T-cell (primary cell): Measurements from ENCODE around the gene GRHL1. TPM values are rescaled to one million over a fixed set of nuclear protein-coding genes. Genes with fewer than 3 reads are reported as not detected.

ENCODE experiments used
- ATAC-seq, 4 experiments: fragments of 200-7000 bp in 3 of 4; fragments of 150-1000 bp in 1 of 4; cut with Tn5 transposase; replicated peaks in 1 of 4; 1 replicate in 3 of 4; 2 replicates in 1 of 4; pipeline ENCODE4 v1.10.0; 2021; ENCODE audit warnings: moderate library complexity in 3 of 4, mild to moderate bottlenecking in 2 of 4, moderate number of reproducible peaks in 1 of 4
- CTCF ChIA-PET, 2 donors: fragments of 300-600 bp; sonication (Branson Sonifier 250); formaldehyde crosslinking; loops; one replicate each; lab custom pipeline; 2022; ENCODE audit warnings: antibody characterized with exemption in 2 of 2; lab: Charles Lee
- POLR2A ChIA-PET, 2 donors: fragments of 300-600 bp; sonication (Branson Sonifier 250); formaldehyde crosslinking; loops; one replicate each; lab custom pipeline; 2022; ENCODE audit warnings: antibody characterized with exemption in 2 of 2; lab: Charles Lee
- DNase-seq, 35 experiments: peaks; one replicate each; pipeline versions ENCODE4 v3.0.0 to v3.0.0-alpha.2; 2013 to 2023
- H3K27ac ChIP-seq: one replicate; pipeline ENCODE4 v1.5.1; 2013; ENCODE audit warnings: low read length
- H3K27me3 ChIP-seq, 2 experiments: replicated peaks in 1 of 2; 1 replicate in 1 of 2; 2 replicates in 1 of 2; pipeline versions ENCODE4 v1.6.1 to v1.7.0; 2013; ENCODE audit warnings: low read length in 1 of 2, mixed read lengths in 1 of 2; ENCODE audit not compliant: control insufficient read depth in 2 of 2, insufficient read depth in 2 of 2; ENCODE audit errors: extremely low read depth in 1 of 2
- H3K36me3 ChIP-seq, 2 donors: 1 replicate in 1 of 2; 2 replicates in 1 of 2; pipeline versions ENCODE4 v1.6.1 to v1.7.0; 2013; ENCODE audit warnings: low read length in 1 of 2; ENCODE audit not compliant: control insufficient read depth in 2 of 2, insufficient read depth in 1 of 2; ENCODE audit errors: extremely low read depth in 1 of 2
- H3K4me1 ChIP-seq, 2 experiments: 1 replicate in 1 of 2; 2 replicates in 1 of 2; pipeline versions ENCODE4 v1.6.1 to v1.7.0; 2013; ENCODE audit warnings: low read length in 2 of 2, mixed read lengths in 1 of 2; ENCODE audit not compliant: insufficient read depth in 2 of 2, control insufficient read depth in 1 of 2; ENCODE audit errors: extremely low read depth in 1 of 2
- H3K4me3 ChIP-seq, 2 donors: 1 replicate in 1 of 2; 2 replicates in 1 of 2; pipeline versions ENCODE4 v1.5.1 to v1.7.0; 2013; ENCODE audit warnings: mild to moderate bottlenecking in 2 of 2, low read length in 1 of 2, moderate library complexity in 1 of 2; ENCODE audit not compliant: control insufficient read depth in 1 of 2; ENCODE audit errors: extremely low read depth in 1 of 2
- H3K9me3 ChIP-seq: 2 replicates; pipeline ENCODE4 v1.7.0; 2013
- H3K27ac Mint-ChIP-seq, 2 donors: one replicate each; pipeline ENCODE4 v1.8.0; 2020 to 2021; ENCODE audit warnings: mild to moderate bottlenecking in 2 of 2, mixed read lengths in 2 of 2
- H3K27me3 Mint-ChIP-seq, 2 donors: one replicate each; pipeline ENCODE4 v1.8.0; 2021 to 2022; ENCODE audit warnings: mixed read lengths in 2 of 2
- H3K36me3 Mint-ChIP-seq: one replicate; pipeline ENCODE4 v1.8.0; 2021; ENCODE audit warnings: mixed read lengths
- H3K4me1 Mint-ChIP-seq, 3 donors: one replicate each; pipeline ENCODE4 v1.8.0; 2020 to 2022; ENCODE audit warnings: mixed read lengths in 3 of 3, mild to moderate bottlenecking in 1 of 3
- H3K4me3 Mint-ChIP-seq, 3 donors: one replicate each; pipeline ENCODE4 v1.8.0; 2020 to 2022; ENCODE audit warnings: mild to moderate bottlenecking in 3 of 3, mixed read lengths in 3 of 3, moderate library complexity in 3 of 3
- H3K9me3 Mint-ChIP-seq, 3 donors: one replicate each; pipeline ENCODE4 v1.8.0; 2020 to 2022; ENCODE audit warnings: mixed read lengths in 3 of 3
- WGBS: methylation state at CpG from one replicate; pipeline ENCODE4 v1.1.5; 2013; ENCODE audit warnings: missing lambda C conversion rate; ENCODE audit not compliant: insufficient coverage; 5-methylcytosine and 5-hydroxymethylcytosine counted together
- total RNA-seq, 35 experiments: library from RNA in 6 of 35; stranded (reverse) in 6 of 35; fragments of 120-200 nt in 1 of 35; gene quantifications; one replicate each; pipeline versions ENCODE4 v1.2.1 to v1.2.4 and lab custom pipeline; 2013 to 2026

The GRHL1 gene
- total RNA-seq, 5 donors from 2014 or later (not counting 1 experiment from before 2014, with no cell fraction given) = 0.07 to 0.61 (median 0.43) TPM

DNA sequence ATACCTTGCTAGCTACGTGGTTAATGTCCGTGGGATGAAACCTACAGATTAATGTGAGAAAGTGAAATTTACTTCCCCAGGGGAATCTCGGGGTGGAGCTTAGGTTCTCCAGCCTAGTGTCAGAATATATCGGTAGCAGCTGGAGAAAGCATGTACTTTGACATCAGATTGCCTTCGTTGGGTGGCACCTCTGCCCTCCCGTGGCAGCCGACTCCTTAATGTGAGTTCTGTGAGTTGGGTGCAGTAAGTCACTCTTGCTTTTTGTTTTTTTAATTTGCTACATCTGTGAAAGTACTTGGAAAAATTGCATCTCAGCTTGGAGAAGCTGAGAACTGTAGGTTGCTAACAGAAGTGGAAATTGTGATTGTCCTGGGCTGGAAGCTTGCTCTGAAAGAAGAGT lies 95.4 kb downstream of the GRHL1 start:
- Mint-ChIP-seq H3K4me3 (no peak overlapping the region), H3K9me3 (no peaks in the 10 kb centered on the region), H3K27ac (no peak overlapping the region), H3K4me1 (peaks cover 18 to 33% (median 29%) of the 10 kb centered on the region in 3 donors), H3K36me3 (peaks cover 15% of the 10 kb centered on the region), H3K27me3 (no peaks in the 10 kb centered on the region)
- ChIA-PET POLR2A (interaction anchor here in 1 of 2 donors (0.6 kb wide), 1 partner anchor 35 kb away, joined by 12 read pairs; no protein-coding TSS in a partner anchor), CTCF (interaction anchor here (0.6 to 4.0 kb wide), 11 partner anchors 11 to 281 kb away, joined by 3 to 86 read pairs (median 4); no protein-coding TSS in a partner anchor)
- Histone ChIP-seq H3K4me3 (no peak overlapping the region), H3K27ac (no peak overlapping the region), H3K4me1 (peaks cover 0 to 34% of the 10 kb centered on the region in 2 experiments), H3K9me3 (no peaks in the 10 kb centered on the region), H3K36me3 (peaks cover 0 to 29% of the 10 kb centered on the region in 2 donors), H3K27me3 (peaks cover 0 to 7% of the 10 kb centered on the region in 2 experiments)
- WGBS = 86% methylated on average over 6 of the region's 7 CpGs
- DNase-seq (no peak), ATAC-seq (no peak)

DNA sequence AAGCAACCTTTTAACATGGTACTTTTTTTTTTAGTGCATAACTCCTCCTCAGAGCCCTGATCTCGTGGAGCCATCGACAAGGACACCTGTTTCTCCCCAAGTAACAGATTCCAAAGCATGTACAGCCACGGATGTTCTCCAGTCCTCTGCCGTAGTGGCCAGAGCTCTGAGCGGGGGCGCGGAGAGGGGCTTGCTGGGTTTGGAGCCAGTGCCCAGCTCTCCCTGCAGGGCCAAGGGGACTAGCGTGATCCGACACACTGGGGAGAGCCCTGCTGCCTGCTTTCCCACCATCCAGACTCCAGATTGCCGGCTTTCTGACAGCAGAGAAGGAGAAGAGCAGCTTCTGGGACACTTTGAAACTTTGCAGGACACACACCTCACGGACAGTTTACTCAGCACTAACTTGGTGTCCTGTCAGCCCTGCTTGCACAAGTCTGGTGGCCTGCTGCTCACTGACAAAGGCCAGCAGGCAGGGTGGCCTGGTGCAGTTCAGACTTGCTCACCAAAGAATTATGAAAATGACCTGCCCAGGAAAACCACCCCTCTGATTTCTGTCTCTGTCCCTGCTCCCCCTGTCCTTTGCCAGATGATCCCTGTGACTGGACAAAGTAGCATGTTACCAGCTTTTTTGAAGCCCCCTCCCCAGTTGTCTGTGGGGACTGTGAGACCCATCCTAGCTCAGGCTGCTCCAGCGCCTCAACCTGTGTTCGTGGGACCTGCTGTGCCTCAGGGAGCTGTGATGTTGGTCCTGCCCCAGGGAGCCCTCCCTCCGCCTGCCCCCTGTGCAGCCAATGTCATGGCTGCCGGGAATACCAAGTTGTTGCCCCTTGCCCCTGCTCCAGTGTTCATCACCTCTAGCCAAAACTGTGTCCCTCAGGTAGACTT lies 96.4 kb downstream of the GRHL1 start:
- peaks cover 11 to 26% (median 20%) of the 10 kb centered on the region in 3 donors for H3K4me1 Mint-ChIP-seq
- H3K4me3 Mint-ChIP-seq = no peak overlapping the region

DNA sequence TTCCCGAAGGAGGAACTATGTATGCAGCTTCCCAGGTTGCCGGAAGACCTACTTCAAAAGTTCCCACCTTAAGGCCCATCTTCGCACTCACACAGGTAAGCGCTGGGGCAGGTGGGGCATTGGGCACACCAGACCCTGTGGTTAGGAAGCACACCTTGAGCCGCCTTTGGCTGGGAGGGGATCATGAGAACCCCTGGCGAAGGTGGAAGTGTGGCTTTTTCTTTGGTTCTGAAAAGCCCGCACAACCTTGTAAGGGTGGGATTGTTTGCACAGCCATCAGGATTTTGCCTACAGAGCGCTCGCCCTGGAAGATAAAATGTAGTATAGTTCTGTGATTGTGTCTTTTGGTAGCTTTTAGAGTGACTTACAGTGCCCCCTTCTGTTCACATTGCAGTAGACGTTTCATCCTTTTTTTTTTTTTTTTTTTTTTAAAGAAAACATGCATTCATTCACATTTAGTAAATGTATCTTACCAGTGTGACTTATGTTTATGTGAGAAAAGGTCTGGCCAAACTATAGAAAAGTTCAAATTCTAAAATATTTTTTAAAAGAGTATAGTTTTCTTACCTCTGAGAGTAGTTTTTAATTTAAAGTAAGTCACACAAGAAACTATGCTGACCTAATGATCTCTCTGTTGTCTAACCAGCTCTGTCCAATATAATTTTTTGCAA lies 97.1 kb downstream of the GRHL1 start:
- ChIA-PET CTCF (interaction anchor here (0.5 to 4.0 kb wide), 21 partner anchors 13 to 904 kb away, joined by 3 to 86 read pairs (median 5); no protein-coding TSS in a partner anchor), POLR2A (interaction anchor here (0.5 to 1.4 kb wide), 3 partner anchors 36 to 211 kb away, joined by 4 to 8 read pairs (median 5); no protein-coding TSS in a partner anchor)
- no peaks in the 10 kb centered on the region for H3K9me3 ChIP-seq
- peaks cover 0 to 44% of the 10 kb centered on the region in 2 donors for H3K36me3 ChIP-seq
- H3K9me3 Mint-ChIP-seq = no peaks in the 10 kb centered on the region
- H3K27me3 ChIP-seq = no peaks in the 10 kb centered on the region
- peak in 6 of 35 experiments; percentile 20 to 81 (median 34) for DNase-seq
- H3K27ac ChIP-seq = no peak overlapping the region
- no peak overlapping the region for H3K27ac Mint-ChIP-seq
- 92% methylated on average over 7 of the region's 10 CpGs for WGBS
- H3K4me3 Mint-ChIP-seq = no peak overlapping the region
- no peak overlapping the region for H3K4me3 ChIP-seq
- no peak for ATAC-seq
- H3K4me1 Mint-ChIP-seq = peaks cover 10 to 26% (median 20%) of the 10 kb centered on the region in 3 donors
- H3K36me3 Mint-ChIP-seq = peaks cover 28% of the 10 kb centered on the region
- H3K4me1 ChIP-seq = peaks cover 0 to 21% of the 10 kb centered on the region in 2 experiments
- no peaks in the 10 kb centered on the region for H3K27me3 Mint-ChIP-seq

More for the DNA sequence above, 96.4 kb downstream of the GRHL1 start:
- ATAC-seq (no peak), DNase-seq (no peak)
- Histone ChIP-seq H3K4me1 (peaks cover 0 to 25% of the 10 kb centered on the region in 2 experiments), H3K27ac (no peak overlapping the region), H3K9me3 (no peaks in the 10 kb centered on the region), H3K4me3 (no peak overlapping the region), H3K27me3 (no peaks in the 10 kb centered on the region), H3K36me3 (peaks cover 0 to 37% of the 10 kb centered on the region in 2 donors)
- Mint-ChIP-seq H3K27ac (no peak overlapping the region), H3K27me3 (no peaks in the 10 kb centered on the region), H3K36me3 (peaks cover 21% of the 10 kb centered on the region), H3K9me3 (no peaks in the 10 kb centered on the region)
- POLR2A ChIA-PET = interaction anchor here (0.6 to 1.4 kb wide), 2 partner anchors 37 to 64 kb away, joined by 4 to 5 read pairs; no protein-coding TSS in a partner anchor
- 97% methylated on average over 15 of the region's 15 CpGs for WGBS
- CTCF ChIA-PET = interaction anchor here (0.5 to 4.0 kb wide), 22 partner anchors 13 to 903 kb away, joined by 3 to 86 read pairs (median 5); no protein-coding TSS in a partner anchor

Other genes with a start within 250 kb of the GRHL1 start
- 10 to 100 TPM in 4 of 5 donors, 1 to 10 TPM in 1; 9.2 to 21.7 (median 15.2) TPM for gene TAF1B, start 108.2 kb upstream of the GRHL1 start, total RNA-seq
- 10 to 100 TPM in 3 of 5 donors, 1 to 10 TPM in 2; 6.8 to 36.3 (median 10.3) TPM for gene KLF11, start 91.9 kb downstream of the GRHL1 start, total RNA-seq
- gene CYS1, start 128.7 kb downstream of the GRHL1 start, total RNA-seq = not detected
- 10 to 100 TPM in 1 of 5 donors, 1 to 10 TPM in 4; 2.6 to 10.4 (median 3.0) TPM for gene RRM2, start 171.0 kb downstream of the GRHL1 start, total RNA-seq